B cell (primary cell): ENCODE measurements around the gene SFXN5. TPM values are rescaled to one million over a fixed set of nuclear protein-coding genes. Genes with fewer than 3 reads are reported as not detected.

Source experiments
- ATAC-seq: fragments of 200-7000 bp; cut with Tn5 transposase; one replicate; pipeline ENCODE4 v1.10.0; 2021; ENCODE audit warnings: low read depth, mild to moderate bottlenecking, moderate number of reproducible peaks, moderate library complexity
- CTCF ChIA-PET: fragments of 350-600 bp; sonication (Branson Sonifier 250); formaldehyde crosslinking; loops from one replicate; lab custom pipeline; 2021; ENCODE audit warnings: antibody characterized with exemption, inconsistent platforms; lab: Charles Lee
- POLR2A ChIA-PET: fragments of 350-600 bp; sonication (Branson Sonifier 250); formaldehyde crosslinking; loops from one replicate; lab custom pipeline; 2021; ENCODE audit warnings: antibody characterized with exemption; lab: Charles Lee
- DNase-seq: peaks from one replicate; pipeline ENCODE4 v3.0.0; 2013
- H2AFZ ChIP-seq: 2 replicates; pipeline ENCODE4 v1.6.1; 2012; ENCODE audit warnings: mild to moderate bottlenecking, low read depth, low read length; ENCODE audit not compliant: insufficient read depth, poor library complexity, severe bottlenecking
- H3K27ac ChIP-seq, 2 donors: 1 replicate in 1 of 2; 2 replicates in 1 of 2; pipeline ENCODE4 v1.5.1; 2012 to 2013; ENCODE audit warnings: low read length in 2 of 2, mild to moderate bottlenecking in 2 of 2, moderate library complexity in 1 of 2
- H3K27me3 ChIP-seq, 4 experiments: fragments of 200-600 bp in 1 of 4; sonication (generic) in 1 of 4; replicated peaks in 1 of 4; 1 replicate in 2 of 4; 2 replicates in 2 of 4; pipeline versions ENCODE4 v1.6.1 to v1.7.0; 2013 to 2016; ENCODE audit warnings: low read length in 3 of 4, mild to moderate bottlenecking in 2 of 4, mixed read lengths in 1 of 4, moderate library complexity in 1 of 4; ENCODE audit not compliant: insufficient read depth in 4 of 4, control insufficient read depth in 3 of 4; ENCODE audit errors: control extremely low read depth in 1 of 4
- H3K36me3 ChIP-seq, 2 experiments: replicated peaks in 1 of 2; 1 replicate in 1 of 2; 2 replicates in 1 of 2; pipeline versions ENCODE4 v1.6.1 to v1.7.1; 2013; ENCODE audit warnings: low read length in 1 of 2; ENCODE audit not compliant: insufficient read depth in 2 of 2, control insufficient read depth in 1 of 2; ENCODE audit errors: control extremely low read depth in 1 of 2, extremely low read depth in 1 of 2
- H3K4me1 ChIP-seq, 2 donors: fragments of 200-600 bp in 1 of 2; sonication (generic) in 1 of 2; 1 replicate in 1 of 2; 2 replicates in 1 of 2; pipeline versions ENCODE4 v1.5.1 to v1.6.1; 2013 to 2017; ENCODE audit warnings: low read length in 2 of 2; ENCODE audit not compliant: control insufficient read depth in 2 of 2, insufficient read depth in 2 of 2
- H3K4me2 ChIP-seq: replicated peaks from 2 replicates; pipeline ENCODE3; 2012; ENCODE audit warnings: mild to moderate bottlenecking, low read depth, low read length; ENCODE audit not compliant: poor library complexity, severe bottlenecking
- H3K4me3 ChIP-seq, 5 experiments: fragments of 200-600 bp in 1 of 5; sonication (generic) in 1 of 5; 1 replicate in 3 of 5; 2 replicates in 2 of 5; pipeline versions ENCODE4 v1.5.1 to v1.7.0; 2011 to 2016; ENCODE audit warnings: low read length in 4 of 5, mild to moderate bottlenecking in 4 of 5, low read depth in 2 of 5, control low read depth in 1 of 5, moderate library complexity in 1 of 5; ENCODE audit not compliant: insufficient read depth in 1 of 5; ENCODE audit errors: control extremely low read depth in 1 of 5, extremely low read depth in 1 of 5
- H3K79me2 ChIP-seq: fragments of 200-600 bp; sonication (generic); one replicate; pipeline ENCODE4 v1.6.0; 2016; ENCODE audit warnings: low read length; ENCODE audit not compliant: control insufficient read depth, insufficient read depth
- H3K9ac ChIP-seq: fragments of 200-600 bp; sonication (generic); 2 replicates; pipeline ENCODE4 v1.6.1; 2017; ENCODE audit warnings: mild to moderate bottlenecking, low read length, moderate library complexity
- H3K9me3 ChIP-seq, 3 donors: one replicate each; pipeline versions ENCODE4 v1.6.1 to v1.7.1; 2013; ENCODE audit warnings: low read length in 2 of 3; ENCODE audit not compliant: control insufficient read depth in 2 of 3, insufficient read depth in 1 of 3; ENCODE audit errors: control extremely low read depth in 1 of 3
- H4K20me1 ChIP-seq: 2 replicates; pipeline ENCODE4 v1.6.0; 2012; ENCODE audit warnings: mild to moderate bottlenecking, low read length; ENCODE audit not compliant: insufficient read depth, control insufficient read depth, poor library complexity, severe bottlenecking
- H3K27ac Mint-ChIP-seq: one replicate; pipeline ENCODE4 v1.8.0; 2021; ENCODE audit warnings: mixed read lengths
- H3K27me3 Mint-ChIP-seq: one replicate; pipeline ENCODE4 v1.8.0; 2021; ENCODE audit warnings: mixed read lengths
- H3K4me1 Mint-ChIP-seq: one replicate; pipeline ENCODE4 v1.8.0; 2021; ENCODE audit warnings: mixed read lengths
- H3K4me3 Mint-ChIP-seq: one replicate; pipeline ENCODE4 v1.8.0; 2021; ENCODE audit warnings: mixed read lengths
- H3K9me3 Mint-ChIP-seq: one replicate; pipeline ENCODE4 v1.8.0; 2022; ENCODE audit warnings: mixed read lengths; ENCODE audit not compliant: insufficient read depth
- CTCF ChIP-seq: fragments of 200-600 bp; IDR thresholded peaks from one replicate; pipeline ENCODE4 v1.8.0; 2022; ENCODE audit warnings: antibody characterized with exemption, mild to moderate bottlenecking
- EZH2 ChIP-seq: IDR thresholded peaks from 2 replicates; pipeline ENCODE4 v1.6.1; 2012; ENCODE audit warnings: borderline replicate concordance, low read depth, mild to moderate bottlenecking, moderate library complexity, low read length; ENCODE audit not compliant: insufficient read depth, poor library complexity, severe bottlenecking
- WGBS: methylation state at CpG from one replicate; pipeline ENCODE4 v1.1.5; 2013; ENCODE audit warnings: missing lambda C conversion rate; ENCODE audit not compliant: insufficient coverage; 5-methylcytosine and 5-hydroxymethylcytosine counted together
- intact Hi-C: fragments of 100-400 bp; cut with micrococcal nuclease; formaldehyde crosslinking; loops from one replicate; pipeline ENCODE4 v1.10.0; 2022
- polyA plus RNA-seq: library from polyadenylated mRNA; depleted of rRNA; stranded (reverse); fragments of >200 nt; gene quantifications from 2 replicates; pipeline ENCODE4 v1.2.3, GENCODE V29; 2012
- total RNA-seq, 2 donors: library from RNA; stranded (reverse); fragments of 120-200 nt in 1 of 2; gene quantifications; 1 replicate in 1 of 2; 2 replicates in 1 of 2; pipeline versions ENCODE4 v1.2.3 to v1.2.4, GENCODE V29; 2013 to 2022

Gene SFXN5
- total and polyA plus RNA-seq, 2 donors (not counting 1 experiment from before 2014, with no cell fraction given): 8.0 to 16.9 TPM

- DNase-seq: no peak
- Histone ChIP-seq H3K36me3 (peaks cover 0 to 2% of the 10 kb centered on the region in 2 experiments), H3K79me2 (no peaks in the 10 kb centered on the region), H3K9me3 (no peaks in the 10 kb centered on the region), H3K4me2 (no peak overlapping the region), H3K4me3 (no peak overlapping the region), H4K20me1 (no peaks in the 10 kb centered on the region), H3K9ac (no peak overlapping the region), H3K27me3 (no peaks in the 10 kb centered on the region), H2AFZ (no peak overlapping the region), H3K27ac (no peak overlapping the region), H3K4me1 (peaks cover 9% of the 10 kb centered on the region in 2 donors)
- ChIA-PET CTCF (no interaction called here), POLR2A (no interaction called here)
- Mint-ChIP-seq H3K4me3 (no peak overlapping the region), H3K4me1 (peaks cover 12% of the 10 kb centered on the region), H3K27ac (no peak overlapping the region), H3K27me3 (no peaks in the 10 kb centered on the region), H3K9me3 (no peaks in the 10 kb centered on the region)
- intact Hi-C loops: no loop called here
- ATAC-seq: no peak
- 94% methylated on average over 11 of the region's 11 CpGs for WGBS
- no peak for TF ChIP-seq EZH2
- TF ChIP-seq CTCF: no peak
These were observed 88.6 kb downstream of the SFXN5 start for GRCh38 chr2:72982781-72983499.

- Histone ChIP-seq H3K4me3 (no peak overlapping the region), H3K79me2 (no peaks in the 10 kb centered on the region), H3K9me3 (no peaks in the 10 kb centered on the region), H3K4me1 (peaks cover 9% of the 10 kb centered on the region in 2 donors), H2AFZ (no peak overlapping the region), H3K4me2 (no peak overlapping the region), H3K27me3 (no peaks in the 10 kb centered on the region), H3K36me3 (no peaks in the 10 kb centered on the region), H4K20me1 (no peaks in the 10 kb centered on the region), H3K9ac (no peak overlapping the region), H3K27ac (no peak overlapping the region)
- WGBS: no CpG with 5 or more reads among the region's 2 CpGs
- no peaks in the 10 kb centered on the region for H3K9me3 Mint-ChIP-seq
- H3K4me3 Mint-ChIP-seq: no peak overlapping the region
- POLR2A ChIA-PET: no interaction called here
- CTCF ChIA-PET: interaction anchor here (2.5 kb wide), 1 partner anchor 10 kb away, joined by 9 read pairs; no protein-coding TSS in a partner anchor
- TF ChIP-seq CTCF (no peak), EZH2 (no peak)
- no peak for DNase-seq
- no peaks in the 10 kb centered on the region for H3K27me3 Mint-ChIP-seq
- H3K27ac Mint-ChIP-seq: no peak overlapping the region
- no peak for ATAC-seq
- intact Hi-C loops: no loop called here
- peaks cover 12% of the 10 kb centered on the region for H3K4me1 Mint-ChIP-seq
These were observed 89.3 kb downstream of the SFXN5 start for GRCh38 chr2:72982219-72982618.
